Measurements from ENCODE around the gene GNE.
"Not testable (repeated sequence)": the region's sequence is repeated elsewhere in the genome, so short reads cannot be mapped to it uniquely, and the experiment has no call there.

Gene GNE

GRCh38 chr9:36273354-36273753 lies 15.1 kb upstream of the GNE start:
- not testable (repeated sequence) for DNase-seq (ENCODE audit: low read depth in 1 of 2, low spot score in 1 of 2); H3K4me3 ChIP-seq (replicated peaks; ENCODE audit: insufficient read depth, low read length); H3K27ac ChIP-seq (replicated peaks); H3K27me3 ChIP-seq (ENCODE audit: insufficient read depth, poor library complexity, severe bottlenecking)

- H3K27ac ChIP-seq (replicated peaks) = no peak overlapping the region
Observed at GRCh38 chr9:36268007-36268427, 9.8 kb upstream of the GNE start.

GRCh38 chr9:36264896-36265295 lies 6.6 kb upstream of the GNE start:
- no peak for TF ChIP-seq REST (IDR thresholded peaks at IDR 0.05; ENCODE audit: insufficient replicate concordance, low read depth)
- no peak for TF ChIP-seq GABPA (IDR thresholded peaks at IDR 0.05; ENCODE audit: low read depth)
- TF ChIP-seq CTCF (IDR thresholded peaks at IDR 0.05; ENCODE audit: insufficient read depth, low read length) = no peak
- TF ChIP-seq SPI1 (IDR thresholded peaks at IDR 0.05; ENCODE audit: borderline replicate concordance, low read depth) = no peak
- TF ChIP-seq POLR2AphosphoS5 (IDR thresholded peaks at IDR 0.05; ENCODE audit: low read depth) = no peak
- H3K27me3 ChIP-seq (ENCODE audit: insufficient read depth, poor library complexity, severe bottlenecking) = no peaks in the 10 kb centered on the region
- DNase-seq (ENCODE audit: low read depth in 1 of 2, low spot score in 1 of 2) = no peak
- no peak overlapping the region for H3K27ac ChIP-seq (replicated peaks)
- no peak overlapping the region for H3K4me3 ChIP-seq (replicated peaks; ENCODE audit: insufficient read depth, low read length)

More at GRCh38 chr9:36268007-36268427, 9.8 kb upstream of the GNE start:
- H3K4me3 ChIP-seq (replicated peaks; ENCODE audit: insufficient read depth, low read length) = no peak overlapping the region
- H3K27me3 ChIP-seq (ENCODE audit: insufficient read depth, poor library complexity, severe bottlenecking) = no peaks in the 10 kb centered on the region
- DNase-seq (ENCODE audit: low read depth in 1 of 2, low spot score in 1 of 2) = no peak
- TF ChIP-seq POLR2AphosphoS5 (IDR thresholded peaks at IDR 0.05; ENCODE audit: low read depth) (no peak), GABPA (IDR thresholded peaks at IDR 0.05; ENCODE audit: low read depth) (no peak), SPI1 (IDR thresholded peaks at IDR 0.05; ENCODE audit: borderline replicate concordance, low read depth) (no peak), CTCF (IDR thresholded peaks at IDR 0.05; ENCODE audit: insufficient read depth, low read length) (no peak), REST (IDR thresholded peaks at IDR 0.05; ENCODE audit: insufficient replicate concordance, low read depth) (no peak)

GRCh38 chr9:36263683-36264082 lies 5.4 kb upstream of the GNE start:
- no peaks in the 10 kb centered on the region for H3K27me3 ChIP-seq (ENCODE audit: insufficient read depth, poor library complexity, severe bottlenecking)
- no peak for TF ChIP-seq GABPA (IDR thresholded peaks at IDR 0.05; ENCODE audit: low read depth)
- TF ChIP-seq CTCF (IDR thresholded peaks at IDR 0.05; ENCODE audit: insufficient read depth, low read length) = no peak
- H3K4me3 ChIP-seq (replicated peaks; ENCODE audit: insufficient read depth, low read length) = no peak overlapping the region
- DNase-seq (ENCODE audit: low read depth in 1 of 2, low spot score in 1 of 2) = no peak
- H3K27ac ChIP-seq (replicated peaks) = no peak overlapping the region

Measured in HL-60 (cell line).